ENCODE measurements around the gene FAM174C. TPM values are rescaled to one million over a fixed set of nuclear protein-coding genes. Genes with fewer than 3 reads are reported as not detected.

Gene FAM174C
- total and polyA plus RNA-seq, 4 donors = 21.9 to 68.8 (median 33.5) TPM

DNA sequence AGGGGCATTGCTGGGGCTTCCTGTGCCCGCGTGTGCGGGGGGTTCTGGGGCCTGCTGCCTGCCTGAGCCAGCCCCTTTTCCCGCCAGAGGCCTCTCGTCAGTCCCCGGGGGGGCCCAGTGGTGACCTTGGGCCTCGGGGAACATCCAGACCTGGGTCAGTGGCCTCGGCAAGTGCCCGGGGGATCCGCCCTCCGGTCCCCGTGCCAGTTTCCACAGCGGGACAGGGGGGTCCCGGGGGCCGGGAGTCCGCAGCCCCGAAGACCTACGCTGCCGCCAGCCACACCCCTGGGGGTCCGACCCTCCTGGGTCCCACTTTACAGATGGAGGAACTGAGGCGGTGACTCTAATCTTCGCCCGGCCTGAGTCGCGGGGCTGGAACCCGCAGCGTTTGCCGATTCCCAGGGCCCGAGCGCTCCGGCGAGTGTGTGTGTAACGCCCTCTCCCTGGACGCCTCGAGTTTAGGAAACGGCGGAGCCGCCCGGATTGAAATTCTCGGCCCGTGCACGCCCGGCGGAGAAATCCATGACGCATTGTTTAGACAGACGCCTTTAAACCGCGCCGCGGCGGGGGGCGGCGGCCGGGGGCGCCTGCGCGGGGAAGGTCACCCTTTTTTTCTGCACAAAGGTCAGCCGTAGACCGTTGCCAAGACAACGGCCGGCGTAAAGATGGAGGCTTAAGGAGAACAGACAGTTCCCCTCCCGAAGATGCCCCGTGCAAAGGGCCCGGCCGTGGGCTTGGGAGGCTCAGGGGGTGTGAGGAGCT lies 49.7 kb downstream of the FAM174C start:
- Histone ChIP-seq H3K36me3 (ENCODE audit: control insufficient read depth in 1 of 2, insufficient read depth in 2 of 2, low read length in 1 of 2) (no peaks in the 10 kb centered on the region), H3K4me3 (ENCODE audit: low read length in 2 of 2) (no peak overlapping the region), H3K9me3 (ENCODE audit: control insufficient read depth, low read length) (no peaks in the 10 kb centered on the region), H3K27ac (ENCODE audit: low read depth in 1 of 2, low read length in 2 of 2) (no peak overlapping the region), H3K4me1 (ENCODE audit: control insufficient read depth in 1 of 2, insufficient read depth in 2 of 2, low read length in 2 of 2) (no peaks in the 10 kb centered on the region), H3K27me3 (ENCODE audit: control insufficient read depth in 1 of 2, insufficient read depth in 2 of 2, low read length in 1 of 2) (no peaks in the 10 kb centered on the region)
- WGBS, 2 donors = 2 to 3% methylated on average over 61 to 66 of the region's 66 CpGs
- DNase-seq = peak; percentile 78 to 89
- intact Hi-C loops (cut with DNase I) = no loop called here
- ATAC-seq (ENCODE audit: low FRiP score) = peak; percentile 79

DNA sequence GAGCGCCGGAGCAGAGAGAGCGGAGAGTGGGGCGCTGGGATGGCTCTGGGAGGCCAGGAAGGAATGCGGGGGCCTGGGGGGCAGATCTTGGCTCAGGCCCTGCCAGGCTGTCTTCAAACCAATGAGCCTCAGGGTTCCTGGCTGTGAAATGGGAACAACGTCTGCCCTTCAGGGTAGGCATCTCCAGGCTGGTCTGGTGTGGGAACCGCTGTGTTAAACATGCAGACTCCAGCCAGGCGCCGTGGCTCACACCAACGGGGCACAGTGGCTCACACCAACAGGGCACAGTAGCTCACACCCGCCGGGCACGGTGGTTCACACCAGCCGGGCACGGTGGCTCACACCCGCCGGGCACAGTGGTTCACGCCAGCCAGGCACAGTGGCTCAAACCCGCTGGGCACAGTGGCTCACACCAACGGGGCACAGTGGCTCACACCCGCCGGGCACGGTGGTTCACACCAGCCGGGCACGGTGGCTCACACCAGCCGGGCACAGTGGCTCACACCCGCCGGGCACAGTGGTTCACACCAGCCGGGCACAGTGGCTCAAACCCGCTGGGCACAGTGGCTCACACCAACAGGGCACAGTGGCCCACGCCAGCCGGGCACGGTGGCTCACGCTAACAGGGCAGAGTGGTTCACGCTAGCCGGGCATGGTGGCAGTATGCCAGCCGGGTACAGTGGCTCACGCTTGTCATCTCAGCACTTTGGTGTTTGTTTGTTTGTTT lies 50.4 kb downstream of the FAM174C start:
- Histone ChIP-seq H3K27me3 (ENCODE audit: control insufficient read depth in 1 of 2, insufficient read depth in 2 of 2, low read length in 1 of 2) (no peaks in the 10 kb centered on the region), H3K36me3 (ENCODE audit: control insufficient read depth in 1 of 2, insufficient read depth in 2 of 2, low read length in 1 of 2) (no peaks in the 10 kb centered on the region), H3K4me3 (ENCODE audit: low read length in 2 of 2) (no peak overlapping the region), H3K27ac (ENCODE audit: low read depth in 1 of 2, low read length in 2 of 2) (no peak overlapping the region), H3K4me1 (ENCODE audit: control insufficient read depth in 1 of 2, insufficient read depth in 2 of 2, low read length in 2 of 2) (no peaks in the 10 kb centered on the region), H3K9me3 (ENCODE audit: control insufficient read depth, low read length) (no peaks in the 10 kb centered on the region)
- intact Hi-C loops (cut with DNase I) = no loop called here
- 83 to 84% methylated on average over 38 of the region's 38 CpGs for WGBS, 2 donors
- DNase-seq (no peak), ATAC-seq (ENCODE audit: low FRiP score) (no peak)

DNA sequence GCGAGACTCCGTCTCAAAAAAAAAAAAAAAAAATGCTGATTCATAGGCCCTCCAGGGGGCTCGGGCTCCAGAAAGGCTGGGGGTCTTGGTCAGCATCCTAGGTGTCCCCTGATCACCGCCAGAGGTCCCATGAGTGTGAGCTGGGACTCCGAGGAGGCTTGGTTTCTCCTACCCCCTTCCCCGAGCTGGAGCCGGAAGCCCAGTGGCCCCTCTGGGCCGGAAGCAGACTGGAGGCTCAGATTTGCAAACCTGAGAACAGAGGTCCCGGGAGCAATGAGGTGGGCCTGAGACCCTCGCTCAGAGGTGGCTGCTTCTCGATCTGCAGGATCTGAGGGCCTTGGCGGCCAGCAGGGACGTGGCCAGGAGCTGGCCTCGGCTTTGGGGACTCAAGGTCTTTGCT lies 51.8 kb downstream of the FAM174C start:
- Histone ChIP-seq H3K36me3 (ENCODE audit: control insufficient read depth in 1 of 2, insufficient read depth in 2 of 2, low read length in 1 of 2) (no peaks in the 10 kb centered on the region), H3K4me1 (ENCODE audit: control insufficient read depth in 1 of 2, insufficient read depth in 2 of 2, low read length in 2 of 2) (no peaks in the 10 kb centered on the region), H3K27ac (ENCODE audit: low read depth in 1 of 2, low read length in 2 of 2) (no peak overlapping the region), H3K4me3 (ENCODE audit: low read length in 2 of 2) (no peak overlapping the region), H3K9me3 (ENCODE audit: control insufficient read depth, low read length) (no peaks in the 10 kb centered on the region), H3K27me3 (ENCODE audit: control insufficient read depth in 1 of 2, insufficient read depth in 2 of 2, low read length in 1 of 2) (no peaks in the 10 kb centered on the region)
- ATAC-seq (ENCODE audit: low FRiP score) (no peak), DNase-seq (no peak)
- intact Hi-C loops (cut with DNase I) = no loop called here
- 81 to 87% methylated on average over 12 to 14 of the region's 14 CpGs for WGBS, 2 donors

Other genes starting within 250 kb of the FAM174C start
- gene CNN2, start 248.9 kb upstream of the FAM174C start, total RNA-seq = 100 to 1,000 TPM; 142 to 185 TPM
- 100 to 1,000 TPM in 1 of 2 donors, 10 to 100 TPM in 1; 53.2 to 141 TPM for gene CNN2, start 248.9 kb upstream of the FAM174C start, polyA plus RNA-seq
- 10 to 100 TPM in 1 of 2 donors, 1 to 10 TPM in 1; 9.5 to 20.6 TPM for gene ABCA7, start 235.4 kb upstream of the FAM174C start, total RNA-seq
- gene ABCA7, start 235.4 kb upstream of the FAM174C start, polyA plus RNA-seq = 1 to 10 TPM; 1.9 to 7.6 TPM
- 10 to 100 TPM; 15.3 to 38.6 TPM for gene ARHGAP45, start 208.4 kb upstream of the FAM174C start, total RNA-seq
- gene ARHGAP45, start 208.4 kb upstream of the FAM174C start, polyA plus RNA-seq = 10 to 100 TPM in 1 of 2 donors, 1 to 10 TPM in 1; 7.4 to 21.8 TPM
- 10 to 100 TPM; 83.5 to 95.6 TPM for gene POLR2E, start 180.2 kb upstream of the FAM174C start, total RNA-seq
- gene POLR2E, start 180.2 kb upstream of the FAM174C start, polyA plus RNA-seq = 100 to 1,000 TPM in 1 of 2 donors, 10 to 100 TPM in 1; 91.5 to 116 TPM
- 100 to 1,000 TPM; 165 to 236 TPM for gene GPX4, start 171.5 kb upstream of the FAM174C start, total RNA-seq
- 100 to 1,000 TPM; 696 to 786 TPM for gene GPX4, start 171.5 kb upstream of the FAM174C start, polyA plus RNA-seq
- gene SBNO2, start 101.3 kb upstream of the FAM174C start, total RNA-seq = 100 to 1,000 TPM in 1 of 2 donors, 10 to 100 TPM in 1; 97.2 to 165 TPM
- gene SBNO2, start 101.3 kb upstream of the FAM174C start, polyA plus RNA-seq = 10 to 100 TPM; 11.0 to 53.3 TPM
- 10 to 100 TPM; 39.4 to 59.5 TPM for gene STK11, start 69.8 kb upstream of the FAM174C start, total RNA-seq
- 10 to 100 TPM; 30.1 to 58.9 TPM for gene STK11, start 69.8 kb upstream of the FAM174C start, polyA plus RNA-seq
- gene CBARP, start 37.5 kb upstream of the FAM174C start, total RNA-seq = 1 to 10 TPM; 3.0 to 3.7 TPM
- gene CBARP, start 37.5 kb upstream of the FAM174C start, polyA plus RNA-seq = 1 to 10 TPM in 1 of 2 donors, under 1 TPM in 1; 0.88 to 1.1 TPM
- gene ATP5F1D, start 33.8 kb upstream of the FAM174C start, total RNA-seq = 100 to 1,000 TPM in 1 of 2 donors, 10 to 100 TPM in 1; 92.8 to 102 TPM
- gene ATP5F1D, start 33.8 kb upstream of the FAM174C start, polyA plus RNA-seq = 100 to 1,000 TPM; 131 to 164 TPM
- 100 to 1,000 TPM; 112 to 121 TPM for gene MIDN, start 26.9 kb upstream of the FAM174C start, total RNA-seq
- gene MIDN, start 26.9 kb upstream of the FAM174C start, polyA plus RNA-seq = 10 to 100 TPM; 11.8 to 27.4 TPM
- 100 to 1,000 TPM; 391 to 397 TPM for gene CIRBP, start 6.2 kb upstream of the FAM174C start, total RNA-seq
- gene CIRBP, start 6.2 kb upstream of the FAM174C start, polyA plus RNA-seq = 1,000 to 10,000 TPM in 1 of 2 donors, 100 to 1,000 TPM in 1; 252 to 1,634 TPM
- not detected for gene EFNA2, start 10.3 kb downstream of the FAM174C start, total RNA-seq
- gene EFNA2, start 10.3 kb downstream of the FAM174C start, polyA plus RNA-seq = 1 to 10 TPM in 1 of 2 donors, not detected in 1; 2.8 TPM
- gene NDUFS7, start 108.4 kb downstream of the FAM174C start, total RNA-seq = 10 to 100 TPM; 47.7 to 47.8 TPM
- 100 to 1,000 TPM in 1 of 2 donors, 10 to 100 TPM in 1; 72.6 to 105 TPM for gene NDUFS7, start 108.4 kb downstream of the FAM174C start, polyA plus RNA-seq
- gene GAMT, start 126.0 kb downstream of the FAM174C start, total RNA-seq = 10 to 100 TPM in 1 of 2 donors, 1 to 10 TPM in 1; 7.9 to 16.1 TPM
- gene GAMT, start 126.0 kb downstream of the FAM174C start, polyA plus RNA-seq = 10 to 100 TPM; 21.2 to 40.2 TPM
- 10 to 100 TPM; 75.2 to 77.9 TPM for gene DAZAP1, start 132.1 kb downstream of the FAM174C start, total RNA-seq
- gene DAZAP1, start 132.1 kb downstream of the FAM174C start, polyA plus RNA-seq = 10 to 100 TPM; 44.8 to 79.0 TPM
- 100 to 1,000 TPM; 707 to 750 TPM for gene RPS15, start 162.9 kb downstream of the FAM174C start, total RNA-seq
- 1,000 to 10,000 TPM; 2,784 to 2,878 TPM for gene RPS15, start 162.9 kb downstream of the FAM174C start, polyA plus RNA-seq
- under 1 TPM; 0.26 to 0.42 TPM for gene APC2, start 174.6 kb downstream of the FAM174C start, total RNA-seq
- gene APC2, start 174.6 kb downstream of the FAM174C start, polyA plus RNA-seq = under 1 TPM in 1 of 2 donors, not detected in 1; 0.03 TPM
- 10 to 100 TPM; 19.7 to 26.0 TPM for gene C19orf25, start 203.7 kb downstream of the FAM174C start, total RNA-seq
- gene C19orf25, start 203.7 kb downstream of the FAM174C start, polyA plus RNA-seq = 10 to 100 TPM; 19.0 to 33.5 TPM
- gene PCSK4, start 214.8 kb downstream of the FAM174C start, total RNA-seq = 1 to 10 TPM in 1 of 2 donors, not detected in 1; 3.1 TPM
- gene PCSK4, start 214.8 kb downstream of the FAM174C start, polyA plus RNA-seq = 1 to 10 TPM in 1 of 2 donors, under 1 TPM in 1; 0.75 to 6.0 TPM
- 1 to 10 TPM in 1 of 2 donors, under 1 TPM in 1; 0.71 to 1.6 TPM for gene REEP6, start 215.7 kb downstream of the FAM174C start, total RNA-seq
- gene REEP6, start 215.7 kb downstream of the FAM174C start, polyA plus RNA-seq = 10 to 100 TPM in 1 of 2 donors, 1 to 10 TPM in 1; 2.2 to 16.5 TPM
- gene ADAMTSL5, start 237.5 kb downstream of the FAM174C start, total RNA-seq = 10 to 100 TPM in 1 of 2 donors, 1 to 10 TPM in 1; 6.2 to 18.2 TPM
- 1 to 10 TPM; 3.1 to 6.1 TPM for gene ADAMTSL5, start 237.5 kb downstream of the FAM174C start, polyA plus RNA-seq
- gene PLK5, start 248.5 kb downstream of the FAM174C start, total RNA-seq = not detected
- under 1 TPM in 1 of 2 donors, not detected in 1; 0.15 TPM for gene PLK5, start 248.5 kb downstream of the FAM174C start, polyA plus RNA-seq